Measurements from ENCODE around the gene FBLN2. TPM values are rescaled to one million over a fixed set of nuclear protein-coding genes. Genes with fewer than 3 reads are reported as not detected.

FBLN2 gene
- polyA plus RNA-seq, 1 of the 3 experiments (the other 2 are of a cell fraction) = 5.2 TPM

DNA sequence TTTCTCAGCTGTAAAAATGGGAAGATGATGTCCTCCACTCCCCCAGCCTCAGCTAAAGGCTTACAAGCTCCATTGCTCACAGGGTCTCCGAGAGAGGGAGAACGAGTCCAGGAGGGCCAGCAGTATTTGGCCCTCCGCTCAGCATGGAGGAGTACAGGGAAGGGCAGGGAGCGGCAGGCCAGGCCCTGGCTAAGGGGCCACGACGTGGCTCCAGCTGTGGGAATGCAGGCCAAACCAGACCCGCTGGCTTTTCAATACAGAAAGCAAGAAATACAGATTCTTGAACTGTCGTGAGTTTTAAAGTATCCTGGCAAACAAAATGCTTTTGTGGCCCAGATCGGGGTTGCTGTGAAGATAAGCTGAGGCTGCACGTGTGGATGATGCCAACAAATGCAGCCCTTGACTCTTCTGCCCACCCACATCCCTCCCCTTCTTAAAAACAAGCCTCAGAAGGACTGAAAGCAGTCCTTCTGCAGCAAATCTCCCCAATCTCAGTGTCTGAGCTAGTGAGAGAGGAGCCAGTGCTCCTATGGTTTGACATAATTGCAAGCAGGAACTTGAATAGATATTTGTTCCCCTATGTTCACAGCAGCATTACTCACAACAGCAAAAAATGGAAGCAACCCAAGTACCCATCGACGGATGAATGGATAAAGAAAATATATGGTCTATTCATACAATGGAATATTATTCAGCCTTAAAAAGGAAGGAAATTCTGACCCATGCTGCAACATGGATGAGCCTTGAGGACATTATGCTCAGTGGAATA, 18.5 kb upstream of the FBLN2 start (continued):
- TF ChIP-seq PBX3 (IDR thresholded peaks at IDR 0.05) (no peak), EP300 (IDR thresholded peaks at IDR 0.05; ENCODE audit: borderline replicate concordance in 1 of 2, low read depth in 1 of 2, low read length in 1 of 2) (no peak), EZH2phosphoT487 (IDR thresholded peaks at IDR 0.05; ENCODE audit: borderline replicate concordance, low read depth) (no peak), JUND (IDR thresholded peaks at IDR 0.05) (no peak), SMC3 (IDR thresholded peaks at IDR 0.05; ENCODE audit: low read depth, low read length) (no peak), SIN3A (IDR thresholded peaks at IDR 0.05; ENCODE audit: borderline replicate concordance, low read depth, low read length) (no peak), ELF1 (IDR thresholded peaks at IDR 0.05) (no peak)

DNA sequence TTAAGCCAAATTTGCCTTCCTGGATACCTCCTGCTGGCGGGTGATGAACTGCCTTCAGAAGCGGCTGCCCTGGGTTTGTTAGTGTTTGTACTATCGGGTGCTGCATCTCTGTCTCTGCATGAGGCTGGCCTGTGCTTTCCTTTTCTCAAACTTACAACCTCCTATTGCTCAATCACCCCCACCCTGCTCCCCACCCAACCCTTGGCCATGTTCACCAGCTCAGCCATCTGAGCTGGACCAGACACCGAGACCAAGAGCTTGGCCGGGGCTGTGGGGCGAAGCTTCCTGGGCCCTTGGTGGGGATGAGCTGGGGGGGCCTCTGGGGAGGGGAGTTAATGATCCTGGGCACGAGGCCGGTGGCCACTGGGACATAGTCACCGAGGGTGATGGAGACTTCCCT, 16.8 kb upstream of the FBLN2 start:
- Histone ChIP-seq H3K79me2 (ENCODE audit: insufficient read depth) (no peaks in the 10 kb centered on the region), H3K27me3 (ENCODE audit: insufficient read depth) (no peaks in the 10 kb centered on the region), H4K20me1 (ENCODE audit: insufficient read depth) (no peaks in the 10 kb centered on the region), H3K27ac (ENCODE audit: low read depth in 2 of 2, low read length in 1 of 2) (no peak overlapping the region), H3K36me3 (replicated peaks in 1 of 2; ENCODE audit: control insufficient read depth in 1 of 2, insufficient read depth in 2 of 2, low read length in 1 of 2) (no peaks in the 10 kb centered on the region), H2AFZ (ENCODE audit: low read depth) (no peak overlapping the region), H3F3A (replicated peaks; ENCODE audit: insufficient read depth) (no peaks in the 10 kb centered on the region), H3K9me3 (no peaks in the 10 kb centered on the region), H3K9me2 (no peaks in the 10 kb centered on the region), H3K4me2 (no peak overlapping the region), H3K4me1 (ENCODE audit: control insufficient read depth in 1 of 2, insufficient read depth in 2 of 2, low read depth in 1 of 2, low read length in 1 of 2) (peaks cover 0 to 20% of the 10 kb centered on the region in 2 experiments; a peak in 1 of 4 replicates), H3K4me3 (ENCODE audit: low read depth in 2 of 2, low read length in 1 of 2) (no peak overlapping the region), H3K9ac (no peak overlapping the region)
- DNase-seq = no peak
- TF ChIP-seq, protein P1, sequence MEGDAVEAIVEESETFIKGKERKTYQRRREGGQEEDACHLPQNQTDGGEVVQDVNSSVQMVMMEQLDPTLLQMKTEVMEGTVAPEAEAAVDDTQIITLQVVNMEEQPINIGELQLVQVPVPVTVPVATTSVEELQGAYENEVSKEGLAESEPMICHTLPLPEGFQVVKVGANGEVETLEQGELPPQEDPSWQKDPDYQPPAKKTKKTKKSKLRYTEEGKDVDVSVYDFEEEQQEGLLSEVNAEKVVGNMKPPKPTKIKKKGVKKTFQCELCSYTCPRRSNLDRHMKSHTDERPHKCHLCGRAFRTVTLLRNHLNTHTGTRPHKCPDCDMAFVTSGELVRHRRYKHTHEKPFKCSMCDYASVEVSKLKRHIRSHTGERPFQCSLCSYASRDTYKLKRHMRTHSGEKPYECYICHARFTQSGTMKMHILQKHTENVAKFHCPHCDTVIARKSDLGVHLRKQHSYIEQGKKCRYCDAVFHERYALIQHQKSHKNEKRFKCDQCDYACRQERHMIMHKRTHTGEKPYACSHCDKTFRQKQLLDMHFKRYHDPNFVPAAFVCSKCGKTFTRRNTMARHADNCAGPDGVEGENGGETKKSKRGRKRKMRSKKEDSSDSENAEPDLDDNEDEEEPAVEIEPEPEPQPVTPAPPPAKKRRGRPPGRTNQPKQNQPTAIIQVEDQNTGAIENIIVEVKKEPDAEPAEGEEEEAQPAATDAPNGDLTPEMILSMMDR (IDR thresholded peaks at IDR 0.05) = no peak
- TF ChIP-seq FOSL2 (IDR thresholded peaks at IDR 0.05; ENCODE audit: borderline replicate concordance, low read depth) = no peak
- no peak for TF ChIP-seq NFIC (IDR thresholded peaks at IDR 0.05; ENCODE audit: borderline replicate concordance)
- no peak for TF ChIP-seq RXRA (IDR thresholded peaks at IDR 0.05; ENCODE audit: borderline replicate concordance, low read depth)
- TF ChIP-seq MXI1 (IDR thresholded peaks at IDR 0.05; ENCODE audit: low read depth, low read length) = no peak
- no peak for TF ChIP-seq TAF1 (IDR thresholded peaks at IDR 0.05; ENCODE audit: borderline replicate concordance, low read depth, low read length)
- TF ChIP-seq SMC3 (IDR thresholded peaks at IDR 0.05; ENCODE audit: low read depth, low read length) = no peak
- TF ChIP-seq REST (IDR thresholded peaks at IDR 0.05; ENCODE audit: low read depth, low read length) = no peak
- TF ChIP-seq PBX3 (IDR thresholded peaks at IDR 0.05) = no peak
- TF ChIP-seq SIN3A (IDR thresholded peaks at IDR 0.05; ENCODE audit: borderline replicate concordance, low read depth, low read length) = no peak
- no peak for TF ChIP-seq RAD21 (IDR thresholded peaks at IDR 0.05; ENCODE audit: low read length)
- no peak for TF ChIP-seq POLR2AphosphoS5 (IDR thresholded peaks at IDR 0.05; ENCODE audit: low read depth, low read length)
- WGBS (ENCODE audit: low lambda C conversion rate) = 79% methylated on average over 7 of the region's 9 CpGs
- CTCF ChIA-PET = interaction anchor here (1.0 kb wide), 1 partner anchor 16 kb away, joined by 3 read pairs; no protein-coding TSS in a partner anchor
- POLR2A ChIA-PET = no interaction called here

Measured in SK-N-SH (cell line).